Tibial nerve (tissue), 4 donors: ENCODE results near the gene SNAPC3.

Experiments
- CTCF ChIP-seq, 5 experiments: fragments of 200-600 bp in 3 of 5; fragments of 450-650 bp in 2 of 5; sonication (generic) in 3 of 5; IDR thresholded peaks; one replicate each; pipeline ENCODE4 v1.5.1; 2016 to 2019; ENCODE audit warnings: antibody characterized with exemption in 5 of 5, mild to moderate bottlenecking in 3 of 5, moderate library complexity in 2 of 5
- EP300 ChIP-seq, 2 donors: sonication (generic); formaldehyde crosslinking; IDR thresholded peaks; one replicate each; pipeline ENCODE4 v1.6.1; 2017; ENCODE audit warnings: antibody characterized with exemption in 2 of 2, mild to moderate bottlenecking in 1 of 2
- POLR2A ChIP-seq, 2 donors: fragments of 450-650 bp; IDR thresholded peaks; one replicate each; pipeline ENCODE4 v1.6.1; 2017; ENCODE audit warnings: antibody characterized with exemption in 2 of 2, mild to moderate bottlenecking in 2 of 2, moderate library complexity in 2 of 2

GRCh38 chr9:15426019-15426418 lies 3.3 kb downstream of the SNAPC3 start:
- TF ChIP-seq CTCF (IDR thresholded peaks at IDR 0.05) (no peak), POLR2A (IDR thresholded peaks at IDR 0.05) (no peak), EP300 (IDR thresholded peaks at IDR 0.05) (no peak)
